Esophagus squamous epithelium (tissue), 5 donors: Measurements from ENCODE around the gene CUTC. TPM values are rescaled to one million over a fixed set of nuclear protein-coding genes. Genes with fewer than 3 reads are reported as not detected.

Source experiments
- DNase-seq: peaks from one replicate; lab custom pipeline; 2025; lab: John Stamatoyannopoulos, UW
- H3K27ac ChIP-seq, 4 donors: fragments of 200-600 bp; sonication (generic); one replicate each; pipeline ENCODE4 v1.5.1; 2016 to 2019; ENCODE audit warnings: mild to moderate bottlenecking in 1 of 4
- H3K27me3 ChIP-seq, 4 donors: fragments of 200-600 bp; sonication (generic); 1 replicate in 3 of 4; 2 replicates in 1 of 4; pipeline versions ENCODE4 v1.5.1 to v1.6.0; 2017 to 2021; ENCODE audit warnings: antibody characterized with exemption in 1 of 4
- H3K36me3 ChIP-seq, 3 donors: fragments of 200-600 bp; sonication (generic); one replicate each; pipeline ENCODE4 v1.5.1; 2016 to 2019
- H3K4me1 ChIP-seq, 3 donors: fragments of 200-600 bp; sonication (generic); one replicate each; pipeline ENCODE4 v1.5.1; 2017 to 2019
- H3K4me3 ChIP-seq, 4 donors: fragments of 200-600 bp; sonication (generic); 1 replicate in 3 of 4; 2 replicates in 1 of 4; pipeline ENCODE4 v1.5.1; 2016 to 2019; ENCODE audit warnings: mild to moderate bottlenecking in 2 of 4, moderate library complexity in 1 of 4
- H3K9me3 ChIP-seq, 3 donors: fragments of 200-600 bp; sonication (generic); one replicate each; pipeline ENCODE4 v1.5.1; 2016 to 2019
- POLR2A ChIP-seq, 4 donors: fragments of 450-650 bp; IDR thresholded peaks; one replicate each; pipeline ENCODE4 v1.6.1; 2017; ENCODE audit warnings: antibody characterized with exemption in 4 of 4, mild to moderate bottlenecking in 4 of 4, moderate library complexity in 3 of 4
- WGBS, 2 donors: methylation state at CpG; one replicate each; pipeline ENCODE4 v1.1.5; 2018; 5-methylcytosine and 5-hydroxymethylcytosine counted together
- intact Hi-C: fragments of 100-400 bp; cut with DNase I; formaldehyde crosslinking; loops from one replicate; pipeline ENCODE4 v1.15.0; 2022
- total RNA-seq, 4 donors: library from RNA; depleted of rRNA; stranded (reverse); fragments of >200 nt; gene quantifications; one replicate each; pipeline ENCODE4 v1.1.0, GENCODE V29; 2016
- TF ChIP-seq, protein P1 (sequence below), 6 experiments: fragments of 450-650 bp in 4 of 6; fragments of 200-600 bp in 2 of 6; sonication (generic) in 2 of 6; IDR thresholded peaks; one replicate each; pipeline ENCODE4 v1.5.1; 2016 to 2019; ENCODE audit warnings: antibody characterized with exemption in 6 of 6, mild to moderate bottlenecking in 4 of 6, moderate library complexity in 4 of 6
- donor health status: DM: yes; HTN: yes; CAD: no.

CUTC gene
- total RNA-seq, 4 donors from 2014 or later, result 6.7 to 29.0 (median 18.9) TPM

DNA sequence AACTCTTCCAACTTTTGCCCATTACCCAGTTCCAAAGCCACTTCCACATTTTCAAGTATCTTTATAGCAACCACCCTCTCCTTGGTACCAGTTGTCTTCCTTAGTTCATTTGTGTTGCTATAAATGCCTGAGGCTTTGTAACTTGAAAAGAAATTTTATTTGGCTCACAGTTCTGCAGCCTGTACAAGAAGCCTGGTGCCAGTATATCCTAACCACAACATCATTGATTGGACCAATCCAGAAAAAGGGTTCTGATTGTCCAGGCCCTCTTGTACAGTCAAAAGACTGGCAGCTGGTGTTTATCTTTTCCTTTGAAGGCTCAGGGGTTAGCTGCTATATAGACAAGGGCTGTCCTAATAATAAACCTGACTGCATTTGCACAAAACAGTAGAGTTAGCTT lies 29.3 kb downstream of the CUTC start:
- intact Hi-C loops, result no loop called here
- TF ChIP-seq, protein P1, sequence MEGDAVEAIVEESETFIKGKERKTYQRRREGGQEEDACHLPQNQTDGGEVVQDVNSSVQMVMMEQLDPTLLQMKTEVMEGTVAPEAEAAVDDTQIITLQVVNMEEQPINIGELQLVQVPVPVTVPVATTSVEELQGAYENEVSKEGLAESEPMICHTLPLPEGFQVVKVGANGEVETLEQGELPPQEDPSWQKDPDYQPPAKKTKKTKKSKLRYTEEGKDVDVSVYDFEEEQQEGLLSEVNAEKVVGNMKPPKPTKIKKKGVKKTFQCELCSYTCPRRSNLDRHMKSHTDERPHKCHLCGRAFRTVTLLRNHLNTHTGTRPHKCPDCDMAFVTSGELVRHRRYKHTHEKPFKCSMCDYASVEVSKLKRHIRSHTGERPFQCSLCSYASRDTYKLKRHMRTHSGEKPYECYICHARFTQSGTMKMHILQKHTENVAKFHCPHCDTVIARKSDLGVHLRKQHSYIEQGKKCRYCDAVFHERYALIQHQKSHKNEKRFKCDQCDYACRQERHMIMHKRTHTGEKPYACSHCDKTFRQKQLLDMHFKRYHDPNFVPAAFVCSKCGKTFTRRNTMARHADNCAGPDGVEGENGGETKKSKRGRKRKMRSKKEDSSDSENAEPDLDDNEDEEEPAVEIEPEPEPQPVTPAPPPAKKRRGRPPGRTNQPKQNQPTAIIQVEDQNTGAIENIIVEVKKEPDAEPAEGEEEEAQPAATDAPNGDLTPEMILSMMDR (IDR thresholded peaks at IDR 0.05), result no peak
- TF ChIP-seq POLR2A (IDR thresholded peaks at IDR 0.05), result no peak
- Histone ChIP-seq H3K4me1 (peaks cover 0 to 22% (median 6%) of the 10 kb centered on the region in 3 donors), H3K9me3 (no peaks in the 10 kb centered on the region), H3K36me3 (peaks cover 5 to 53% (median 6%) of the 10 kb centered on the region in 3 donors), H3K27me3 (no peaks in the 10 kb centered on the region), H3K27ac (no peak overlapping the region), H3K4me3 (no peak overlapping the region)
- DNase-seq, result no peak

DNA sequence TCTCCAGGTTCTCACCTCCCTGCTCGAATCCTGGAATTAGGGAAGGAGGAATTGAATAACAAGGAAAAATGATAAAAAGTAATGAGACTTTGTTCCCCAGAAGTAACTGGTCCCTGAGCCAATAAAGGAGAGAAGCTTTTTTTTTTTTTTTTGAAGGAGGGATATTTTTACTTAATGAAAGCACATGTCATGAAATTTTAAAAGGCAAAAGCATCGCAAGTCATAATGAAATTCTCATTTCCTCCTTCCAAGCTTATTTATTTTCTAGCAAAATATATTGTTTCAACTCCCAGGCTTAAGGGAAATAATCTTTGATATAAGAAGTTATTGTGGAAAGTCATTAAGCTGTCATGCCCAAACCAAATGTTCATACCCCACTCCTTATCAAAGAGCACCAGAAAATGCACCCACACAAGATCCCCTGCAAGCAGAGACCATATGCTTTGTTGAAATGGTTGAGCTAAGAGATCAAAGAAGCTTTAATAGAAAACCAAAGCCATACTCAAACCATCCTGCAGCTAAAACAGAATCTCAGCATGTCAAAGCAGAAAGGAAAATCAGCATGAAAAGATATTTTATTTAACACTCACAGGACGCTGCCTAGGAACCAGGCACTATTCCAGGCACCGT lies 33.8 kb downstream of the CUTC start:
- Histone ChIP-seq H3K27me3 (no peaks in the 10 kb centered on the region), H3K36me3 (peaks cover 0 to 10% (median 0%) of the 10 kb centered on the region in 3 donors), H3K9me3 (no peaks in the 10 kb centered on the region), H3K4me3 (no peak overlapping the region), H3K27ac (no peak overlapping the region), H3K4me1 (no peaks in the 10 kb centered on the region)
- no peak for TF ChIP-seq POLR2A (IDR thresholded peaks at IDR 0.05)
- TF ChIP-seq, protein P1 (IDR thresholded peaks at IDR 0.05), result no peak
- WGBS, 2 donors, result 36 to 65% methylated on average over 4 of the region's 4 CpGs
- DNase-seq, result no peak
- intact Hi-C loops, result no loop called here

DNA sequence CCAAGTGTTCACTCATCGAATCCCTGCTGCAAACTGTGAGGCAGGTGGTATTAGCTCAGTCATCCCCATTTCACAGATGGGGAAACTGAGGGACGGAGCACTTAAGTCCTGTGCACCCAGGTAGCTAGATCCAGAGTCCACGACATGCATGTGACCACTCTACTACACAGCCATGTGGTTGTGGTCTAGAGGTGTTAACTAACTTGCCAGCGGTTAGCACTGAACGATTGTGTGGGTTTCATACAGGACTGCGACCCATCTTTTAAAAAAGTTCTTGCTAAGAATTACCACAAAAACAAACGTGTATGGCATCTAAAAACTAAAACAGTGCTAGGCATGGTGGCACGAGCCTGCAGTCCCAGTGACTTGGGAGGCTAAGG lies 34.3 kb downstream of the CUTC start:
- Histone ChIP-seq H3K4me1 (no peaks in the 10 kb centered on the region), H3K9me3 (no peaks in the 10 kb centered on the region), H3K27ac (no peak overlapping the region), H3K4me3 (no peak overlapping the region), H3K27me3 (no peaks in the 10 kb centered on the region), H3K36me3 (peaks cover 0 to 7% (median 0%) of the 10 kb centered on the region in 3 donors)
- intact Hi-C loops, result no loop called here
- DNase-seq, result no peak
- TF ChIP-seq POLR2A (IDR thresholded peaks at IDR 0.05), result no peak
- TF ChIP-seq, protein P1 (IDR thresholded peaks at IDR 0.05), result no peak
- WGBS, 2 donors, result 63% methylated on average over 6 to 8 of the region's 8 CpGs

DNA sequence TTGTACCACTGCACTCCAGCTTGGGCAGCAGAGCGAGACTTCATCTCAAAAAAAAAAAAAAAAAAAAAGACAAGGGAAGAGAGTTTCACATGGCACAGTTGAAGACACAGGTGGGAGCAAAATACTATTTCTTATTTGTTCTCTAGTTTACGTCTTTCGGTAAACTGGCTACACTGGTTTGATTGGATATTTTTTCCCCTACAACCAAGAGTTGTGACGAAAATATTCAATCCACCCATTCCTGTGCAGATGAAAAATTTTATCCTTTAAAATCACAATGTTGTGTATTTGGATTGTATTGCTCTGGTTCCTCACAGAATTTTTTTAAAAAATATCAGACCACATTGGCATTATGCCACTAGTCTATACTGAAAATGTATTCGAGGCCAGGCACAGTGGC lies 35.9 kb downstream of the CUTC start:
- Histone ChIP-seq H3K36me3 (peaks cover 0 to 5% (median 0%) of the 10 kb centered on the region in 3 donors), H3K27me3 (no peaks in the 10 kb centered on the region), H3K9me3 (no peaks in the 10 kb centered on the region), H3K27ac (no peak overlapping the region), H3K4me3 (no peak overlapping the region), H3K4me1 (no peaks in the 10 kb centered on the region)
- 47 to 54% methylated on average over 5 of the region's 5 CpGs for WGBS, 2 donors
- no peak for DNase-seq
- intact Hi-C loops, result no loop called here
- no peak for TF ChIP-seq POLR2A (IDR thresholded peaks at IDR 0.05)
- TF ChIP-seq, protein P1 (IDR thresholded peaks at IDR 0.05), result no peak

DNA sequence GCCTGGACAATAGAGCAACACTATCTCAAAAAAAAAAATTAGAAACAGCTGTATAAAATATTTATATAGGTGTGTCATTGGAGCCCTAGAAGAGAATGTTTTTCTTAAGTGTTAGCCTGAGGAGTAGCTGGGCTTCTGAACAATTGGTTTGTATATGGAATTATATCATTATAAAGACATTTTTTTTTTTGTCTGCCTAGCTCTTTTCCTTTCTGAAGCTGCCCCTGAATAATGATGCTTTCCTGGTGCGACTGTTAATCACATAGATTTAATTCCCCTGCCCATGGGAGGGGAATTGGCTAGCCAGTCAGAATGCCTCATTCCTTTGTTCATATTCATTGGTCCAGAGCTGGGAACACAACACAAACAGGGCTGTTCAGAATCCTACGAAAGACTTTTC lies 36.5 kb downstream of the CUTC start:
- no peaks in the 10 kb centered on the region for H3K9me3 ChIP-seq
- no peaks in the 10 kb centered on the region for H3K36me3 ChIP-seq
- intact Hi-C loops, result no loop called here
- no peaks in the 10 kb centered on the region for H3K27me3 ChIP-seq
- H3K27ac ChIP-seq, result no peak overlapping the region
- no peak for DNase-seq
- H3K4me1 ChIP-seq, result no peaks in the 10 kb centered on the region
- TF ChIP-seq POLR2A (IDR thresholded peaks at IDR 0.05), result no peak
- WGBS, 2 donors, result 44 to 47% methylated on average over 2 of the region's 2 CpGs
- H3K4me3 ChIP-seq, result no peak overlapping the region
